Measurements from ENCODE around the gene PAQR8. TPM values are rescaled to one million over a fixed set of nuclear protein-coding genes. Genes with fewer than 3 reads are reported as not detected.

Gene PAQR8
- total RNA-seq, 1 donor from 2014 or later: 4.4 TPM

GRCh38 chr6:52405243-52405642 is 43.3 kb downstream of the PAQR8 start:
- no peak for TF ChIP-seq CTCF (IDR thresholded peaks at IDR 0.05; ENCODE audit: insufficient read depth, low read length, poor library complexity, severe bottlenecking)
- H3K4me3 ChIP-seq (ENCODE audit: low read depth, low read length): no peak overlapping the region
- no peaks in the 10 kb centered on the region for H3K36me3 ChIP-seq (ENCODE audit: control insufficient read depth, insufficient read depth, low read length)
- DNase-seq (ENCODE audit: low read depth): no peak
- H3K27me3 ChIP-seq (ENCODE audit: control insufficient read depth, insufficient read depth, low read length): no peaks in the 10 kb centered on the region

DNA sequence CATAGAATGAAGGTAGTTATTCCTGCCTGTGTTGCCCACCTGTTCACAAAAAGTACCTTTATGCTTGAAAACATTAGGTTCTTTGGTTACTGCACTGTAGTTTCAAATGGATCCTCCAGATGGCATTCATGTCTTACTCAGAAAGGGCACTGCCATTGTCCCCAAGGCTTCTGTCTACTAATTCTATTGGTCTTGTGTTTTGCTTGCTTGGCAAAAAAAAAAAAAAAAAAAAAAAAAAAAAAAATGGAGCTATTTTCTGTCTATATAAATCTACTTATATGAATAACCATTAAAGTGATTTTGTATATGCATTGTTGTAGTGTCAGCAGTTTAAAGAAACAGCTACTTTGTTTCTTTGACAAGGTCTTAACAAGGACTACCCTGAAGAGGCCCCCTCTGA is 45.5 kb downstream of the PAQR8 start:
- TF ChIP-seq CTCF (IDR thresholded peaks at IDR 0.05; ENCODE audit: insufficient read depth, low read length, poor library complexity, severe bottlenecking): peak; percentile 56
- DNase-seq (ENCODE audit: low read depth): no peak

GRCh38 chr6:52409499-52409898 is 47.5 kb downstream of the PAQR8 start:
- TF ChIP-seq CTCF (IDR thresholded peaks at IDR 0.05; ENCODE audit: insufficient read depth, low read length, poor library complexity, severe bottlenecking): no peak
- no peaks in the 10 kb centered on the region for H3K36me3 ChIP-seq (ENCODE audit: control insufficient read depth, insufficient read depth, low read length)
- DNase-seq (ENCODE audit: low read depth): no peak
- no peaks in the 10 kb centered on the region for H3K27me3 ChIP-seq (ENCODE audit: control insufficient read depth, insufficient read depth, low read length)
- H3K4me3 ChIP-seq (ENCODE audit: low read depth, low read length): no peak overlapping the region

More for the DNA sequence above, 45.5 kb downstream of the PAQR8 start:
- H3K27me3 ChIP-seq (ENCODE audit: control insufficient read depth, insufficient read depth, low read length): no peaks in the 10 kb centered on the region
- H3K4me3 ChIP-seq (ENCODE audit: low read depth, low read length): no peak overlapping the region
- H3K36me3 ChIP-seq (ENCODE audit: control insufficient read depth, insufficient read depth, low read length): no peaks in the 10 kb centered on the region

- Histone ChIP-seq H3K36me3 (ENCODE audit: control insufficient read depth, insufficient read depth, low read length) (no peaks in the 10 kb centered on the region), H3K4me3 (ENCODE audit: low read depth, low read length) (no peak overlapping the region), H3K27me3 (ENCODE audit: control insufficient read depth, insufficient read depth, low read length) (no peaks in the 10 kb centered on the region)
- TF ChIP-seq CTCF (IDR thresholded peaks at IDR 0.05; ENCODE audit: insufficient read depth, low read length, poor library complexity, severe bottlenecking): no peak
- DNase-seq (ENCODE audit: low read depth): no peak
Measured at GRCh38 chr6:52410979-52411378, 49.0 kb downstream of the PAQR8 start.

- Histone ChIP-seq H3K27me3 (ENCODE audit: control insufficient read depth, insufficient read depth, low read length) (no peaks in the 10 kb centered on the region), H3K4me3 (ENCODE audit: low read depth, low read length) (no peak overlapping the region), H3K36me3 (ENCODE audit: control insufficient read depth, insufficient read depth, low read length) (no peaks in the 10 kb centered on the region)
- DNase-seq (ENCODE audit: low read depth): no peak
- TF ChIP-seq CTCF (IDR thresholded peaks at IDR 0.05; ENCODE audit: insufficient read depth, low read length, poor library complexity, severe bottlenecking): no peak
Measured at GRCh38 chr6:52411911-52412310, 50.0 kb downstream of the PAQR8 start.

DNA sequence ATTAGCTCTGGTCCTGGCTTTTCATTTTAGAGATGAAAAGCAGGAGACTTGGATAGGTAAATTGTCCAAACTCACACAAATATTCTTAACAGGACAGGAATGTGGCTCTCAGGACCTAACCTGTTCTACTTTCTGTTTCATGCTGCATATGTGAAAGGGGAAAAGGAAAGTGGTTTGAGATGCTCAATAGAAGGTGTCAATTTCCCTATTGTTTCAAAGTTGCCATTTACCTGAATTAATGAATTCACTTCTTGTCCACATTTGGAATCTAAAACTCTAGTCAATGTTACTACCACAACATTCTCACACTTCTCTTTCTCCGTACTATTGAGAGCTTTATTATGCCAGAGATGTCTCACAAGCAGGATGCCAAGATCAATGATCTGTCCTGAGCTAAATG is 53.4 kb downstream of the PAQR8 start:
- Histone ChIP-seq H3K36me3 (ENCODE audit: control insufficient read depth, insufficient read depth, low read length) (no peaks in the 10 kb centered on the region), H3K27me3 (ENCODE audit: control insufficient read depth, insufficient read depth, low read length) (no peaks in the 10 kb centered on the region), H3K4me3 (ENCODE audit: low read depth, low read length) (no peak overlapping the region)
- DNase-seq (ENCODE audit: low read depth): no peak
- no peak for TF ChIP-seq CTCF (IDR thresholded peaks at IDR 0.05; ENCODE audit: insufficient read depth, low read length, poor library complexity, severe bottlenecking)
